ENCODE data around the gene GABRP.
"Not testable (repeated sequence)": the region's sequence is repeated elsewhere in the genome, so short reads cannot be mapped to it uniquely, and the experiment has no call there.

The GABRP gene

DNA sequence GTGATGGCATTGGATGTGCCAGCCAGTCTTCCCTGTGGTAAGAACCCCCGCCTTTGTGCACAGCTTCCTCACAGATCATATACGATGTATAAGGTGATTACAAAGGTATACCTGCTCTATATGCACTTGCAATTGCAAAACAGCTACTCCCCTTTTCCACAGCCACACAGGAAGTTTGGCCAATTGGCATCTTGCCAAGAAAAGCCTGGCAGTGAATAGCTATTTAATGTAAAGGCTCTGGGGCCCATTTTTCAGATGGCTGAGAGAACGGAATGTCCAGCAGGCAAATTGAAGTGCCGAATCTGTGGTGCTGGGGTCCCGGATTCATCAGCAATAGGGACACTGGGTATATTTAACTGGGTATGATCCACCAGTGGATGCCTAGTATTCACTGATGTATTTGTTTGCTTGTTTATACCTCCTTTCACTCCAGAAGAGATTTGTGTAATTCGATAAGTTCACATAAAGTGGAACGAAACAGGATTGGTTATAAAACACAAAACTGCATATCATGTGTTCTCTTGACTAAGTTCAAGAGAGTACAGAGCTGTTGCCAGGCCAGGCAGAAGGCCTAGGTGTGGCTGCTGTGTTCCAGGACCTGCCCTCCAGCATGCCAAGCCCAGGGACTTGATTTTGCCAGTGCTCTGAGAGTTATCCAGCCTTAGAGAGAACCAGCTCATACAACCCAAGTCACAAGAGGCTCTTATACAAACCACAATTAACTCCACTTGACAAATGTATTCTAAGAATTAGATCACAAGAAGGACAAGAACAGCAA lies 27.7 kb upstream of the GABRP start:
- no peak for DNase-seq

DNA sequence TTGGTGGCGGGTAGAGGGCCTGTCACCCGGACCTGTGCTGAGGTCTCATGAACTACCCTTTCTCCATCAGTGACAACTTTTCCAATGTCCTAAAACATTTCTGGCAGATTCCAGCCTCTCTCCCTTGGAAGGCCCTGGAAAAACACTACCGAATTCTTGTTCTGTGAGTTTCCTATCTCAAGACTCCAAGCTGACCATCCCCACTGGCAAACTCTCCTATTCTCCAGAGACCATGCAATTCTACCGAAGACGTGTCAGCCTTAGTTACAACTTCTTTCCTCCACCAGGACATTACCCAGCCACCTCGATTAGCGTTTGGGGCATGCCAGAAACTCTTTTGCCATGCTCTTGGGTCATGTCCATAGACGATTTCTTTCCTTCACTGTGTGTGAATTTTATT lies 26.8 kb upstream of the GABRP start:
- no peak for DNase-seq

DNA sequence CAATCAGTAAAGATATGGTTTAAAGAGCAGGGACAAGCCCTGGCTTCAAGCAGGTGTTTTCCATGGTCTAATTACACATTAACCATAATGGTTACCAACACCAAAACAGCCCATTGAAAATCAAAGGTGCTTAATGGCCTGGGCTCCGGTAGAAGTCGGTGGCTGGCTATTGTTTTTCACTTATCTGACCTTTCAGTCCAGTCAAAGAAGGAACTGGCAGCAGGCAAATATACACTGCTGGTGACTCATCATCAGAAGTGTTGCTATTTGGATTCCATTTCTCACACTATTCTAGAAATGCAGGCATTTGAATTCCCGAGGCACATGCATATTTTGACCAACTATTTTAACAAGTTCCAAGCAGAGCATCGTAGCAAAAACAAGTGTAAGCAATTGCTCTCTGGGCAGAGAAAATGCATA lies 26.3 kb upstream of the GABRP start:
- DNase-seq, result no peak

DNA sequence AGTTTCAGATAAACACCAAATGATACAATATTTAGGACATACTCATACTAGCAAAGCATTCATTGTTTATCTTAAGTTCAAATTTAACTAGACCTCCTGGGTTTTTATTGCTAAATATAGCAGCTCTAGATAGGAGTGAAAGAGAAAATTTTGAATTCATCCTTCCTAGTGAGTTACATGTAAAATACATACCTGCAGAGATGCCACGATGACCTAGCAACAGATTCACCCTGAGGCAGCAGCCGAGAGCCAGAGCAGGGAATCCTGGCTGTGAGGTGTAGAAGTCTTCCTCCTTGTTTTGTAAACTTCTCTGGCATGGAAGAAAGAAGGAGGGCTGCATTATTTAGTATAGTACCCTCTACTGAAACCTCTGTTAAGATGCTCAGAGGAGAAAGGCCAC lies 25.9 kb upstream of the GABRP start:
- no peak for DNase-seq

DNA sequence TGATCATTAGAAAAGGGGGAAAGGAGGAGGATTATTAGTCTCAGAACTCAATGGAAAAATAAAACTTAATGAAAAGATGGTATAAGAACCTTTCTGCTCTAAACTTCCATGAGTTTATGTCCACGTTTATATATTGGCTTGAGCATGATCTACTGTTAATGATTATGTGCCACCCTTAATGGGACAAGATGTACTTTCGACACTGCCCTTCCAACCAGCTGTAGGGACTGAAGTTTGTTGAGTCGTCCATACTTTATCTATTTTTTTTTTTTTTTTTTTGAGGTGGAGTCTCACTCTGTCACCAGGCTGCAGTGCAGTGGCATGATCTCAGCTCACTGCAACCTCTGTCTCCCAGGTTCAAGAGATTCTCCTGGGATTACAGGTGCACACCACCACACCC lies 25.0 kb upstream of the GABRP start:
- DNase-seq, result no peak

DNA sequence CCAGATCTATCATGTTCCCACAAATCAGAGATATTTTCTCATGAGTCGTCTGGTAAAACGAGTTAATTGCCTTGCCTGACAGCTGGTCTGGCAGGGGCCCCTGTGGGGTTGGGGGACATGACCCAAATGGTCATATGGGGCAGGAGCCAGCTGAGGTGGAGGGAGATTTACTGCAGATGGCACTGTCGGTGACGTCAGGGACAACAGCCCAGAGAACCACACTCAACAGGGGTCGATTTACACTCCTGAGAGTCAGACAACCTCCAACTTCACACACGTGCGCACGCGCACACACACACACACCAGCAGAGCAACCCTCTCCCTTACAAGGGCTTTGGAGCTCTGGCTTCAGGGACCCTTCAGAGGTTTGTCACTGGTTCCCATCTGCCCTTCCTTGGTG lies 23.4 kb upstream of the GABRP start:
- DNase-seq, result no peak

DNA sequence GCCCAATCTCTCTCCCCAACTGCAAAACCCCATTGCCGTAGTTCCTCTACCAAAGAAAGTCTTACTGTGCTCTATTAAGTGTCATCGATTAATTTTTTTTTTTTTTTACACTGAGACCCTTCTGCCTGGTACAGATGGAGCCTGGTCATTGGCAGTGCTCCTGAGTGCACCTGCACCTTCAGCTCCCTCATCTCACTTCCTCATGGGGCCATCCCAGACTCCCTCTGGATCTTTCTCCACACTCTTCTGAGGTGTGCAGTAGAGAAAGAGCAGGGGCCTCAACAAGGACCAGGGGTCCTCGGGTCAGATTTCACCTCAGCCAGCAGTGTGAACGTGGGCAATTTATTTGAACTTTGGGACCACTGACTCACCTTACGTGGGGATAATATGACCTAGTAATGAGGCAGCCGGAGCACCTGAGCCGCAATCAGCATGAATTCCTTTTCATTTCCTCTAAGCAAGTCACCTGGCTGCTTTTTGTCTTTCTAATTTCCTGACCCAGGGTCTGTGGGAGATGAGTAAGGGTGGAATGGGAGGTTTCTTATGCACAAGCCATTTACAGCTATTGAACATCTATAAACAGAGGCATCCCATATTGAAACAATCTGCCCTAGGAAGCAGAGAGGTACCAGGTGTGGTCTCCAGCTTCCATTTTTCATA lies 22.3 kb upstream of the GABRP start:
- DNase-seq, result no peak

DNA sequence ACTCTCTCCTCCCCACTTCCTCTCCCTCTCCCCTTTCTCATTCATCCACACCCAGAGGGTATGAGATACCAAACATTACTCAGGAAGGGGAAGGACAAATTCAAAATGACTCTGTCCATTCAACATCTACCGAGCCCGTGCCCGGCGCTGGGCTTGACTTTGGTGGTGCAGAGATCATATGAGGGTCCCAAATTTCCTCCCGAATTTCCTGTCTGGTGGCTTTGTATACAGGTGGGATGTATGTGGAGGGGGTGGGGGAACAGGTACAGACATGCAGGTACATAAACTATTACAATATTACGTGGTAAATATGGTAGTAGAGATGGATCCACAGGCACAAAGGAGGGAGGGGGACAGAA lies 21.8 kb upstream of the GABRP start:
- no peak for DNase-seq

DNA sequence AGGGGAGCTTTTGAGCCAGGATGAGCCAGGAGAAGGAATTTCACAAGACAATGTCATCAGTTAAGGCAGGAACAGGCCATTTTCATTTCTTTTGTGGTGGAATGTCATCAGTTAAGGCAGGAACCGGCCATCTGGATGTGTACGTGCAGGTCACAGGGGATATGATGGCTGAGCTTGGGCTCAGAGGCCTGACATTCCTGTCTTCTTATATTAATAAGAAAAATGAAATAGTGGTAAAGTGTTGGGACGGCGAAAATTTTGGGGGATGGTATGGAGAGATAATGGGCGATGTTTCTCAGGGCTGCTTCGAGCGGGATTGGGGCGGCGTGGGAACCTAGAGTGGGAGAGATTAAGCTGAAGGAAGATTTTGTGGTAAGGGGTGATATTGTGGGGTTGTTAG lies 21.2 kb upstream of the GABRP start:
- not testable (repeated sequence) for DNase-seq

DNA sequence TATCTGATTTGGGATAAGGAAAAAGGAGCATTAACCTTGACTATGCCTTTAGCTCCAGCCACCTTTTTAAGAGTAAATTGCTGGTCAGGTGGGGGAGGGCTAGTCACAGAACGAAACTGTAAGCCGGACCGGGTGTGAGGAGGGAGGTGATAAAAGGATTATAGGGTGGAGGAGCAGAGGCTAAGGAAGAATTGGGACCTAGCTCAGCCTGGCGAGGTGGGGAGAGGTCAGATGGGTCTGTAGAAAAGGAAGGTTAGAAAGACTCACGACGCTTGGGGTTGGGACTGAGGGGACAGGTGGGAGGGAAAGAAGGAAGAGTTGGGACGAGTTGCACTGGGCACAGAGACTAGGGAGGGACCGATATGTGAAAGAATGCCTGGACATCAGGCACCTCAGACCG lies 17.7 kb upstream of the GABRP start:
- DNase-seq, result not testable (repeated sequence)

DNA sequence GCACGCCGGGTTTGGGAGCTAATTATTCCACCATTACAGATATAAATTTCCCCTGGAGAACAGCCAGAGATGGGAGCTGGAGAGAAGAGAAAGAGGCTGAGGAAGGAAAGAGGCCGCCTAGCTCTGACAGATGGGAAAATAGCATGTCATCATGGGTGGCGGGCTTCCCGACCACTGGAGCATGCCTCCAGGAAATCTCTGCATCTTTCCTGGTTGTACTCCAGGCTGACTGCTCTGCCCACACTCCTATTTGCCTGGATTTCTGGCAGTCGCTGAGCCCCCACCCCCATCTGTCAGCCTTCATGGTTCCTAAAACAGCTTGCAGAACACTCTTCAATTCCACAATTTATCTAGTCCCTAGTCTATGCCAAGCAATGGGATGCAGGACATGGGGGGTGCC lies 14.3 kb upstream of the GABRP start:
- DNase-seq, result no peak

DNA sequence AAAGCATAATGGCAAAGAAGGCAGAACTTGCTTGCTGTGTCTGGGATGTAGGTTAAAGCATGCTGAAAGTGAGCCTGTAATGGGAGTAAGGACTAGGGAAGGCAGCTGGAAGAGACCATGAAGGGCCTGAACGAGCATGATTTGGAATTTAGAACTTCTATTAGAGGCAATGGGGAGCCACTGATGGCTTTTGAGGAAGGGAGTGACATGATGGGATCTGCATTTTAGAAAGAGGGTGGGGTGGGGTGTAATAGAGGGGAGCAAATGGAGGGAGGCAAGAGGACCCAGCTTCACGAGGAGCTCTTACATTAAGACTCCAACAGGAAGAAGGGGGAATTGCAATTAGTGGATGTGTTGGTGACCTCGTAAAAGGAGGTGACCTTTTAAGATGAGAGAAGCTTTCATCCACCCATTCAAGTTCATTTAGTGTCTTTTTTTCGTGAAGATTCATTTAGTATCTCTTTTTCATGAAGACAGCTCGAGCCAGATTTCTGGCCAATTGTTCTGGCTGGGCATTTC lies 13.6 kb upstream of the GABRP start:
- no peak for DNase-seq

DNA sequence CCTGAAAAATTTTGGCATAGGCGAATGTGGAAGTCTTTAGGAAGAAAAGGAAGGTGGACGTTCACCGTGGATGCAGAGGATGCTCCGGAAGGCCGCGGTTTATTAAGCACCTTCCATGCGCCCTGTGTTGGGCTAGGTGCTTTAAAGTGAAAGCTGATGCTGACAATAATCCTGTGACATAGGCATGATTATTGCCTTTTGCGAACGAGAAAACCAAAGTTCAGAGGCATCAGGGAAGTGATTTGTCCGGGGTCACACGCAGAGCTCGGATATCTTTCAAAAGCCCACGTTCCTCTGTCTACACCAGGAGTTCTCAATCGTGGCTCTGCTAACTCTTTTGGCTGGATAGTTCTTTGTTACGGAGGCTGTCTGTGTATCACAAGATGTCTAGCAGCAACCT lies 12.0 kb upstream of the GABRP start:
- no peak for DNase-seq

DNA sequence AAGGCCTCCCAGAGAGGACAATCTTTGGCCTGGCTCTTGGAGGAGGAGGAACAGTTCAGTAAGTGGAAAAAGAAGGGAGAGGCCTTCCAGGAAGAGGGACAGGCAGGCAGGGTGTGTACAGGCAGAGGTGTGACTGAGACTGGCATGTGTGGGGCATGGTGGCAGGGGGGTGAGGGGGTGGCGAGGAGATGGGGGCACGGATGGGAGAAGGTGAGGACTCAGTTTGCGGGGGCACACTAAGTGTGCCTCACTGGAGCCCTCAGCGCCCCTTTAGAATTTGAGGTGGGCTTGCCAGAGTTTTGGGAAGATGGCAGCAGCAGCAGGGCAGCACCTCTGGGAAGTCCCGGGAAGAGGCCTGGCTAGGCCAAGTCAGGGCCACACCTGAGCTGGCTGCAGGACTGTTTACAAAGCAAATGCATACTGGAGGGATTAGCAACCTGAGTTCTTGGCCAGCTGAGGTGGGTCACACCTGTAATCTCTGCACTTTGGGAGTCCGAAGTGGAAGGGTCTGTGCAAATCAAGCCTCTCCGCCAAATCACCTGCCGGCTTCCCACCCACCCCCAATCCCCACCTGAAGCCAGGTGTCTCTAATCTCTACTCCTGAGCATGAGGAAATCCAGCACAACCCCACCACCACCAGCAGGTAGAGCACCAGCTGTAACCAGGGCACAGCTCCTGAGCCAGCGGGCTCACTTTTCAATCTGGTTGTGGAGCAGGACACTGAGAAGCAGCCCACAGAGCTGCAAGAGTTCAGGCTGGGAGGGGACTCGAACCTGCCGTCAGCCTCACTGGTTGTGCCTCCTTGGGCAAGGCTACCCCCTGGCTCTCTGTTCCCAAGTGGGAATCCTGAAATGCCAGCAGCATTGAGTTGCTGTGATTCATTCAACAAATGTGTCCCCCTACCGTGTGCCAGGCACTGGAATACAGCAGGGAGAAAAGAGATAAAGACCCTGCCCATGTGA lies 10.2 kb upstream of the GABRP start:
- no peak for DNase-seq

DNA sequence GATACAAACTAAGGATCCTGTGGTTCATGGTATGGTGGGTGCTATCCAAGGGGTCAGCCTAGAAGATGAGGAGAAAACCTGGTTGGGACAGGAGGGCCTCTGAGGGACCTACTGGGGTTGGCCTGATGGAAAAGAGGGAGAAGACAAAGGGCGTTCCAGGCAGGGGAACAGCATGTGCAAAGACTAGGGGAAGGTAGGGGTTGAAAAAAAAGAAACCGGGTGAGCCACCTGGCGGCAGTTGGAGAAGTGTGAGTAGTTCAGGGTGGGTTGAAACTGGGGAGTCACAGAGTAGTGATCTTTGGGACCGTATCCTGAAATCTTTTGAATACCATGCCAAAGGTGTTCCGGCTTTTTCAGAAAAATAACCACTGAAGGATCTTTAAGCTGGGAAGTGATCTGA lies 8.7 kb upstream of the GABRP start:
- DNase-seq, result no peak

DNA sequence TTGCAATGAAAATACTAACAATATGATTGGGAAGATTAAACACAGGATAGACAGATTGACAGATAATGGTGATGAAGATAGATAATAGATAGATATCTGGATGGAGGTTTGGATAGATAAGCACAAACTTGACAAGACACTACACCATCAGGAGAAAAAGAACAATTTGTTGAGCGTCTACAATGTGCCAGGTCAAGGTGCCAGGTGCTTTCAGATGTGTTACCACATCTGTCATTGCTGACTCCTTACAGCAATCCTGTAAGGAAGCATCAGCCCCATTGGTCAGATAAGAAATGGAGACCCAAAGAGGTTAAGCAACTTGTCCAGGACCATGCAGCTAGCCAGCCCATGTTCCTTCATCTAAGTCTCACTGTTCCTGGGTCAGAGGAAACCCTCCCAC lies 1.6 kb upstream of the GABRP start:
- no peak for DNase-seq

DNA sequence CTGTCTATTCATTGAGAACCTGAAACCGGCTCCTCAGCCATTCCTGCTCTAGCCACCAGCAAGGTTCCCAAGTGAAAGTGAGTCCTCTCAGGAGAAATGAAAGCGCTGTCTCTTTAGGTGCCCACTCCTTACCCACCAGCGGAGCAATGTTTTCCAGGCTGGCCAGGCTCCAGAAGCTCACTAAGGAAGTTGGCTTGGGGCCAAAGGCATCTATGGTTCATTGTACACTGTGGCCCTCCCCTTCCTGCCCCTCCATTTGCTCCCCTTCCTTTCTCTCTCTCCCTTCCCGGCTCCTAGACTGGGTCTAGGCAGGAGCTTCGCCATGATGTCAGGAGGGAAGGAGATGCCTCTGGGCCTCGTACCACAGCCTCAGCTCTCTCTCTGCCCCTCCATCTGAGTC lies 1.1 kb upstream of the GABRP start:
- no peak for DNase-seq

DNA sequence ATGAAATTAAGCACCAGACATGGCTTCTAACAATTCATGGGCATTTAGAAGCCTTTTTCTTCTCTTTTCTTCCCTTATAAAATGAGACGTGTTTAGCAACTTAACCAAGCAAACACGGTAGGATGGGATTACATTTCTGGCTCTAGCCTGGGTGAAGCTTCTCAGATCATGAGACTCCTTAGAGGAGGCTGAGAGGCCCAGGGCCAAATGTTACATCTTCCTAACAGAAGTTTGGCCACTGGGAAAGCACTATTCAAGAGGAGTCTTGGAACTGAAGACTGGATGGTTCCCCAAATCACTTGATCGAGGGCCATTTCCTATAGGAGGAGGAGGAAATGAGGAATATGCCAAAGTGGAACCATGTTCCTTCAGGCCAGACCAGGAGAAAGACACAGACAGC lies 1.9 kb downstream of the GABRP start:
- no peak for DNase-seq

DNA sequence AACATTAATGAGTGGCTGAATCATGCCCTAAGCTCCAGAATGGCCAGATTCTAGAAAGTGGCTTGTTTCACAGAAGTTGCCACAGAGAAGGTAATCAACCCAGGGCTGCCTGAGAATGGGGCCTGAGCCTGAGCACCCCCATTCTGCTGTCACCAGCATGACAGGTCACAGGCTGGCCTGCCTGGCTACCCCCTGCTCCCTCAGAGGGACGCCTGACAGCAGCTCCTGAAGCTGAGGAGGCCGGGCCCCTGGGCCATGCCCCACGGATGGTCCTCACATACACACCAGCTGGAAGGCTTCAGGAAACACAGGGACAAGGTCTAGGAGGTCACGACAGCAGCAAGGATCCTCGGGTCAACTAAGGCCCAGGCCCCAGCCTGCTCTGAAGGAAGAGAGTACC lies 3.7 kb downstream of the GABRP start:
- no peak for DNase-seq

DNA sequence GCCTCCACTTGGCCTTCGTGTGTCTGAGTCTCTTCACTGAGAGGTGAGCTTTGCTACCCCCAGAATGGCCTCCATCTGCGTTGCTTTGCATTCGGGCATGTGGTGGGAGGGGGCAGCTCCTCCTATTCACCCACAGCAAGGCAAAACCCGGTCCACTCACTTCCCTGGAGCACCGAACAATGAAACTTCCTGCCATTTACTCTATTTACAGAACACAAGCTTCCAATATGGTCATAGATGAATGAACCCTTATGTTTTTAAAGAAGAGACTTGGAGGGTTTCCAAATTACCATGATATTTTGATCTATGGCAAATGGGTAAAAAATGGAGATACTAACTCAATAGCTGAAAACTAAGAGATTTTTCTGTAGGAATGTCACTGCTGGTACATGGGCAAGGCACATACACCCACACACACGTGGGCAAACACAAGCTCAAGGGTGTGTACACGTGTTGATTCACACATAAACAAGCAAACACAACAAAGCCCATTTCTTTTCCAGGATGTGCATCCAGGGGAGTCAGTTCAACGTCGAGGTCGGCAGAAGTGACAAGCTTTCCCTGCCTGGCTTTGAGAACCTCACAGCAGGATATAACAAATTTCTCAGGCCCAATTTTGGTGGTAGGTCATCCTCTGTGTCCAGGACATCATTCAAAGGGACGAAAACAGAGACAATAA lies 5.2 kb downstream of the GABRP start:
- DNase-seq, result no peak

DNA sequence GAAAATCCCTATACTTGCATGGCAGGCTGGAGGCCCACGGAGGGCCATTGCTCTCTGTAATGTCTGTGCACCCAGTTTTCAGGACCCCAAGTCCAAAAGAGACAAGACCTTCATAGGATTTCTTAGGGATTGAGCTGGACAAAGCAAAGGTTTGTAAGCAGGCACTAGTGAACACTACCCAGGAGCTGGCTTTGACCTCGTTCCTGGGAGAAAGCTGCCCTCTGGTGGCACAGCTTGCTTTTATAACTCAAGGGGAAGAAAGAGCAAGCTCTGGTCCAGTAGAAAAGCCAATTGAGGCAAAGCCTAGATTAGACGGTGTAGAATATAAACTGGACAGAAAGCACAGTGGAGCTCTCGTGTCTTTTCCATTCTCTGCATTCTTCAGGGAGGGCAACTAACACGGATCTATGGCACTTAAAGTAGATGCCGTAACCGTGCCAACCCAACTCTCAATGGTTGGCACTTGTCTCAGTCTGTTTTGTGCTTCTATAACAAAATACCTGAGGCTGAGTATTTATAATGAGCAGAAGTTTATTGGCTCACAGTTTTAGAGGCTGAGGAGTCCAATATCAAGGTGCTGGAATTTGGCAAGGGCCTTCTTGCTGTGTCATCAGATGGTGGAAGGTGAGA lies 7.9 kb downstream of the GABRP start:
- DNase-seq, result no peak

DNA sequence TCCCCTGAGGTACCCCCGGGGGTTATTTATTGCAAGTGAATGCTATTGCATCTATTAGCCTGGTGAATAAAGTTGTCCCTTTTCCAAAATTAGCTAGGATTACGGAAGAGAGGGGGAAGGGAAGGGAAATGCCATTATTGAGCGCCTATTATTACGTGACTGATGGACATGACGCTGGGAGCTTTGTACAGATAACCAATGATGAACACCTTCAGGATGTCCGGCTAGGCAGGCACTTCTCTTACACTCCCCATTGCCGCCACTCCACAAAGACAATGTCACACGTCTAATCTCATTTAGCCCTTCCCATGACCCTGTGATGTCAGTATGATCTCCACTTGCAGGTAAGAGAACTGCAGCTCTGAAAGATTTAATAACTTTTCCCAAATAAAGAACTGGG lies 9.4 kb downstream of the GABRP start:
- no peak for DNase-seq

DNA sequence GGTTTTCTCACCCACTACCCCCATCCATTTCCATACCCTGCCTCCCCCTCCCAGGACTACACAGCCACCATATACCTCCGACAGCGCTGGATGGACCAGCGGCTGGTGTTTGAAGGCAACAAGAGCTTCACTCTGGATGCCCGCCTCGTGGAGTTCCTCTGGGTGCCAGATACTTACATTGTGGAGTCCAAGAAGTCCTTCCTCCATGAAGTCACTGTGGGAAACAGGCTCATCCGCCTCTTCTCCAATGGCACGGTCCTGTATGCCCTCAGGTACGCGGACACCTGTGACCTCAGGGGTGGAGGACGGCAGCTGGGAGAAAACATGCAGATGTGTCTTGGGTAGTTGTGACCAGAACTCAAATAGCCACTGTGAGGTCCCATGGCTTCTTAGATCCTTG lies 11.6 kb downstream of the GABRP start:
- no peak for DNase-seq

Data from CD4-positive, alpha-beta T cell treated with Interleukin-10 for 1 hour (primary cell).